Immature natural killer cell (primary cell): ENCODE results near the gene PASK. TPM values are rescaled to one million over a fixed set of nuclear protein-coding genes. Genes with fewer than 3 reads are reported as not detected.
"Not testable (repeated sequence)": the region's sequence is repeated elsewhere in the genome, so short reads cannot be mapped to it uniquely, and the experiment has no call there.

Source experiments
- DNase-seq, 3 donors: peaks; one replicate each; pipeline ENCODE4 v3.0.0; 2022; ENCODE audit warnings: mixed read lengths in 1 of 3
- H3K27ac Mint-ChIP-seq, 6 donors: one replicate each; pipeline ENCODE4 v1.8.0; 2020; ENCODE audit warnings: mixed read lengths in 6 of 6, mild to moderate bottlenecking in 5 of 6, inconsistent platforms in 4 of 6, moderate library complexity in 3 of 6
- H3K27me3 Mint-ChIP-seq, 3 donors: one replicate each; pipeline ENCODE4 v1.8.0; 2020 to 2021; ENCODE audit warnings: low read depth in 3 of 3, mild to moderate bottlenecking in 3 of 3, mixed read lengths in 3 of 3, moderate library complexity in 3 of 3, inconsistent platforms in 1 of 3
- H3K36me3 Mint-ChIP-seq, 3 donors: one replicate each; pipeline ENCODE4 v1.8.0; 2020; ENCODE audit warnings: mixed read lengths in 3 of 3, inconsistent platforms in 2 of 3, mild to moderate bottlenecking in 2 of 3
- H3K4me1 Mint-ChIP-seq, 2 donors: one replicate each; pipeline ENCODE4 v1.8.0; 2020; ENCODE audit warnings: inconsistent platforms in 2 of 2, mild to moderate bottlenecking in 2 of 2, mixed read lengths in 2 of 2, moderate library complexity in 1 of 2
- H3K4me3 Mint-ChIP-seq, 5 donors: one replicate each; pipeline ENCODE4 v1.8.0; 2020; ENCODE audit warnings: mild to moderate bottlenecking in 5 of 5, mixed read lengths in 5 of 5, inconsistent platforms in 3 of 5, moderate library complexity in 3 of 5
- H3K9me3 Mint-ChIP-seq, 6 donors: one replicate each; pipeline ENCODE4 v1.8.0; 2020; ENCODE audit warnings: mild to moderate bottlenecking in 6 of 6, mixed read lengths in 6 of 6, inconsistent platforms in 4 of 6, moderate library complexity in 3 of 6
- polyA plus RNA-seq, 3 donors: library from polyadenylated mRNA; unstranded; fragments of 300-500 nt; fragmentation: Illumina TruSeq; gene quantifications; one replicate each; pipeline ENCODE4 v1.2.3, GENCODE V29; 2021

Gene PASK
- polyA plus RNA-seq, 3 donors from 2014 or later, result 2.1 to 5.5 (median 4.9) TPM

DNA sequence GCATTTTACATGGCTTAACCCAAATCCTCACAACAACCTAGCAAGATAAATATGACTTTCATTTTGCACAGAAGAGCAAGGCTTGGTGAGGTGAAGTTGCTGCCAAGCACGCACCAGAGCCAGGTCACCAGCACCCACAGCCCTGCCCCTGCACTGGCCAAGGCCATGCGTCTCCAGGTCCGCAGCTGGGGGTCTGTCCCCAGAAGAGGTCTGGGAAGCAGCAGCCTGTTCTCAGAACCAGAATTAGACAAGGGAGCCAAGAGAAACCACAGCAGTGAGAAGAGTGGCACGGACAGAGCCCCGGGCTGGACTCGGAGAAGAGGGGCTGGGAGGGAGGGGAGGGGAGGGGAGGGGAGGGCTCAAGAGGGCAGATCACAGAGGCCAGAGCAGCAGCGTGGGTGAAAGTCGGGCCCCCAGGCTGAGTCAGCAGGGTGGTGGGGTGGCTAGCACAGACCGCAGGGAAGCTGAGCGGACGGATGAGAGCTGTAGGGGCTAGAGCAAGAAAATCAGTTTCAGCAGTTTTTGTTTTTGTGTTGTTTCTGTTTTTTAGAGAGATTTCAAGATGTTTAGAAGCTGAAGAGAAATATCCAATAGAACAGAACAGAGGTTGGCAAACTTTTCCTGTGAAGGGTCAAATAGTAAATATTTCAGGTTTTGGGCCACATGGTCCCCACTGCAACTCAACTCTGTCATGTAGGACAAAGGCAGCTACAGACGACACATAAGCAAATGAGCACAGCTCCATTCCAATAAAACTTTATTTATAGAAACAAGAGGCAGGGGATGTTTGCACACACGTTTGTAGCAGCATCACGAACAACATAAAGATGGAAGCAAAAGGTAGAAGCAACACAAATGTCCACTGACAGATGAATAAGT is 39.8 kb downstream of the PASK start:
- no peak for DNase-seq
- Mint-ChIP-seq H3K36me3 (peaks cover under 1 to 7% (median 6%) of the 10 kb centered on the region in 3 donors), H3K27me3 (no peaks in the 10 kb centered on the region), H3K4me3 (peak overlapping the region in 2 of 5 donors; percentile 58 to 72), H3K4me1 (peaks cover 5 to 9% of the 10 kb centered on the region in 2 donors), H3K27ac (peak overlapping the region in 4 of 6 donors; percentile 83 to 90 (median 86)), H3K9me3 (no peaks in the 10 kb centered on the region)

GRCh38 chr2:241108271-241109209 is 40.7 kb downstream of the PASK start:
- no peak for DNase-seq
- Mint-ChIP-seq H3K27ac (peak overlapping the region; percentile 59 to 90 (median 84)), H3K4me1 (peaks cover 5 to 9% of the 10 kb centered on the region in 2 donors), H3K27me3 (no peaks in the 10 kb centered on the region), H3K36me3 (peaks cover 0 to 7% (median 3%) of the 10 kb centered on the region in 3 donors), H3K4me3 (peak overlapping the region in 3 of 5 donors; percentile 45 to 72 (median 58)), H3K9me3 (no peaks in the 10 kb centered on the region)

DNA sequence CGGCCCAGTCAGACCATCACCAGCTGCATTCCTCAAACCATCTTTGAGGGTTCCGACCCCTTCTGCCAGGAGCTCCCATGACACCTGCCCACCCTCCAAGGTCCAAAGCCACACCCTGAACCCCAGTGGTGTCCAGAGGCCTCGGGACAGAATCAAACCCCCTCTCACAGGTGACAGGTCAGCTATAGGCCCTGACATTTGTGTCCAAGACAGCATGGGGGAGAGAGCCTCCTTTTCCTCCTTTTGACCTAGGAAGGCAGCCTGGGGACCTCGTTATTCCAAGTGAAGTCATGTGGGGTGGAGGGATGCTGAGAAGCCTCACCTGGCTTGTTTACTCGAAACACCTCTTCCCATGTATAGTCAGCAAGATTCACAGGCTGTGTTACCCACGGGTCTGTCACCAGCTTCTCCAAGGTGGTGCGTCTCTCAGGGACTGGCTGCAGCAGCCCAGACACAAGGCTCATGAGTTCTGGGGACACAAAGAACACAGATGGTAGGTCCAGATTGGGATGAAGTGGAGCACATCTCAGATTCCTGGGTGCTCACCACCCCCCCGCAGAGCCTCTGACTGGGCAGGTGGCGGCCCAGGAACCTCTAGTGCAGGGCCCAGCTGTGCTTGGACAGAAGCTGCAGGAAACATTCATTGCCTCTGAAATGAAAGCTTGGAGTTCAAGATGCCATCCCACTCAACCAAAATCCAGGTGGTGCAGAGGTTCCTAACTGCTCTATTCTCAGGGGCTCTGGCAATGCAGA is 42.1 kb downstream of the PASK start:
- Mint-ChIP-seq H3K27me3 (peaks cover 0 to 6% (median 4%) of the 10 kb centered on the region in 3 donors), H3K9me3 (no peaks in the 10 kb centered on the region), H3K36me3 (peaks cover 0 to 7% (median 3%) of the 10 kb centered on the region in 3 donors), H3K27ac (no peak overlapping the region), H3K4me1 (peaks cover 14 to 20% of the 10 kb centered on the region in 2 donors), H3K4me3 (no peak overlapping the region)
- DNase-seq, result no peak

DNA sequence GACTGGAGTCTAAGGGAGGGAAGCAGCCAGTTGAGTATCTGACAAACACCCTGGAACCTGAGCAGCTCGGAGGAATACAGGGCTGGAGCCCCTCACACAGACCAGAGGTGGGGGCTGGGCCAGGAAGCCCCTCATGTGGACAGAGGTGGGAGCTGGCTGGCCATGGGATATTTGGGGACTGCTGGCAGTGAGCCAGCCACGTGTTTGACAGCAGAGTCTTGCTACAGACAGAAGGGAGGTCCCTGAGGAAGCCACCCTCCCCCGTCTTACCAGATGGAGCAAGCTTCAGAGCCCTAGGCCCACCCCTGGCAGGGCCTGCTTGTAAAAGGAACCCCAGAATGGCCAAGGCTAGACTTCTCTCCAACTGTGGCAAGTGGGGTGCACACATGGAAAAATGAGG is 43.6 kb downstream of the PASK start:
- Mint-ChIP-seq H3K27me3 (peaks cover 0 to 12% (median 4%) of the 10 kb centered on the region in 3 donors), H3K4me3 (no peak overlapping the region), H3K27ac (no peak overlapping the region), H3K9me3 (no peaks in the 10 kb centered on the region), H3K4me1 (peaks cover 24 to 33% of the 10 kb centered on the region in 2 donors), H3K36me3 (peaks cover 0 to 3% (median 0%) of the 10 kb centered on the region in 3 donors)
- DNase-seq, result no peak

DNA sequence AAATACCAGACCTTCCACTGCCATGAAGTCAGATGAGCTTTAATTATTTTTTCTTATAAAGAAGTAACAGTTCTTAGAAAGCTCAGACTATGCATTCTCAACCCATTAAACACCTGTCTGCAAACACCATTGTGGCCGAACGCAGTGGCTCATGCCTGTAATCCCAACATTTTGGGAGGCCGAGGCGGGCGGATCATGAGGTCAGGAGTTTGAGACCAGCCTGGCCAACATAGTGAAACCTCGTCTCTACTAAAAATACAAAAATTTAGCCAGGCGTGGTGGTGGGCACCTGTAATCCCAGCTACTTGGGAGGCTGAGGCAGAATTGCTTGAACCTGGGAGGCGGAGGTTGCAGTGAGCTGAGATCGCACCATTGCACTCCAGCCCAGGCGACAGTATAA is 44.7 kb downstream of the PASK start:
- peaks cover 28 to 43% of the 10 kb centered on the region in 2 donors for H3K4me1 Mint-ChIP-seq
- H3K27ac Mint-ChIP-seq, H3K4me3 Mint-ChIP-seq, H3K9me3 Mint-ChIP-seq, H3K36me3 Mint-ChIP-seq, DNase-seq: not testable (repeated sequence)
- H3K27me3 Mint-ChIP-seq, result peaks cover 0 to 12% (median 4%) of the 10 kb centered on the region in 3 donors

DNA sequence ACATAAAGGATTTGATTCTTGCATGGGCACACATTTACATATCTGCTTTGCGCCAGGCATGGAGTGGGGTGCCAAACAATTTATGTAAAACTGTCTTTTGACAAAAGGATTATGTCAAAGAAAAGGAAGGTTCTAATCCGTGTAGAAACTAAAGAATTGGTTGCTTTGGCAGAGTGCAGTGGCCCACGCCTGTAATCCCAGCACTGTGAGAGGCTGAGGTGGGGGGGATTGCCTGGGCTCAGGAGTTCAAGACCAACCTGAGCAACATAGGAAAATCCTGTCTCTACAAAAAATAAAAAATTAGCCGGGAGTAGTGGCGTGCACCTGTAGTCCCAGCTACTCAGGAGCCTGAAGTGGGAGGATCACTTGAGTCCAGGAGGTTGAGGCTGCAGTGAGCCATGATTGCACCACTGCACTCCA is 46.1 kb downstream of the PASK start:
- Mint-ChIP-seq H3K4me3 (peak overlapping the region; percentile 93 to 98 (median 95)), H3K9me3 (no peaks in the 10 kb centered on the region), H3K4me1 (peaks cover 34 to 48% of the 10 kb centered on the region in 2 donors), H3K27me3 (peaks cover 0 to 12% (median 4%) of the 10 kb centered on the region in 3 donors), H3K27ac (peak overlapping the region; percentile 94 to 97 (median 95)), H3K36me3 (peaks cover 0 to 6% (median 0%) of the 10 kb centered on the region in 3 donors)
- DNase-seq, result no peak

- H3K4me3 Mint-ChIP-seq, result peak within 1 kb of the TSS; percentile 93 to 98 (median 95)
- H3K9me3 Mint-ChIP-seq, result no peaks in the 10 kb centered on the region
- peaks cover 37 to 57% of the 10 kb centered on the region in 2 donors for H3K4me1 Mint-ChIP-seq
- peaks cover 0 to 12% (median 4%) of the 10 kb centered on the region in 3 donors for H3K27me3 Mint-ChIP-seq
- DNase-seq, result peak; percentile 81 to 85 (median 84)
- H3K36me3 Mint-ChIP-seq, result peaks cover 0 to 10% (median 3%) of the 10 kb centered on the region in 3 donors
- H3K27ac Mint-ChIP-seq, result peak within 1 kb of the TSS; percentile 94 to 97 (median 95)
Measured at GRCh38 chr2:241102239-241102803, 47.0 kb downstream of the PASK start, which contains the start of gene MTERF4. Gene MTERF4, minus strand, starts transcription at chr2:241102287. Its CDS starts 14 bp downstream, at chr2:241102273.

GRCh38 chr2:241099246-241099645 is 50.0 kb downstream of the PASK start:
- no peak for DNase-seq
- peaks cover 0 to 26% (median 15%) of the 10 kb centered on the region in 3 donors for H3K36me3 Mint-ChIP-seq
- no peak overlapping the region for H3K4me3 Mint-ChIP-seq
- no peaks in the 10 kb centered on the region for H3K9me3 Mint-ChIP-seq
- peak overlapping the region in 2 of 6 donors; percentile 17 to 94 for H3K27ac Mint-ChIP-seq
- peaks cover 52 to 76% of the 10 kb centered on the region in 2 donors for H3K4me1 Mint-ChIP-seq
- peaks cover 0 to 12% (median 4%) of the 10 kb centered on the region in 3 donors for H3K27me3 Mint-ChIP-seq

DNA sequence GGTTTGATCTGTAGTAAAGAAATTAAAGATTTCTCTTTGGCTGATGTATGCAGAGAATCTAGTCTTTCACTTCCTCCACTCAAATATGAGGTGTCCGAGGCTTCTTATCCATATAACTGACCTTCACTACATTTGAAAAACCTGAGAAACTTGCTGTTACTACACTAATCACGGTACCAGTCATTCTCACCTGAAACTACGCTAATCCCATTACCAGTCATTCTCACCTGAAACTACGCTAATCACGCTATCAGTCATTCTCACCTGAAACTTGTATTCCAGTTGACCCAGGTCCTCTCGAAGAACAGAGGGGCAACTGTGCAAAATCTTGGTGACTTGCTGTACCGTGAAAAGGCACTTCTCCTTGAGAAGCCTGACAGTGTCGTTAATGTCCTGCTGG is 52.3 kb downstream of the PASK start:
- H3K4me3 Mint-ChIP-seq, result no peak overlapping the region
- H3K27ac Mint-ChIP-seq, result peak overlapping the region in 2 of 6 donors; percentile 5 to 41
- H3K4me1 Mint-ChIP-seq, result peaks cover 47 to 65% of the 10 kb centered on the region in 2 donors
- peaks cover 0 to 4% (median 3%) of the 10 kb centered on the region in 3 donors for H3K27me3 Mint-ChIP-seq
- DNase-seq, result no peak
- H3K9me3 Mint-ChIP-seq, result no peaks in the 10 kb centered on the region
- peaks cover 0 to 32% (median 15%) of the 10 kb centered on the region in 3 donors for H3K36me3 Mint-ChIP-seq

- Mint-ChIP-seq H3K9me3 (no peaks in the 10 kb centered on the region), H3K27me3 (peaks cover 0 to 3% (median 0%) of the 10 kb centered on the region in 3 donors), H3K4me1 (peaks cover 38 to 53% of the 10 kb centered on the region in 2 donors), H3K4me3 (no peak overlapping the region), H3K27ac (peak overlapping the region; percentile 9 to 68 (median 54)), H3K36me3 (peaks cover 3 to 40% (median 19%) of the 10 kb centered on the region in 3 donors)
- DNase-seq, result no peak
Measured at GRCh38 chr2:241095594-241096290, 53.5 kb downstream of the PASK start.

DNA sequence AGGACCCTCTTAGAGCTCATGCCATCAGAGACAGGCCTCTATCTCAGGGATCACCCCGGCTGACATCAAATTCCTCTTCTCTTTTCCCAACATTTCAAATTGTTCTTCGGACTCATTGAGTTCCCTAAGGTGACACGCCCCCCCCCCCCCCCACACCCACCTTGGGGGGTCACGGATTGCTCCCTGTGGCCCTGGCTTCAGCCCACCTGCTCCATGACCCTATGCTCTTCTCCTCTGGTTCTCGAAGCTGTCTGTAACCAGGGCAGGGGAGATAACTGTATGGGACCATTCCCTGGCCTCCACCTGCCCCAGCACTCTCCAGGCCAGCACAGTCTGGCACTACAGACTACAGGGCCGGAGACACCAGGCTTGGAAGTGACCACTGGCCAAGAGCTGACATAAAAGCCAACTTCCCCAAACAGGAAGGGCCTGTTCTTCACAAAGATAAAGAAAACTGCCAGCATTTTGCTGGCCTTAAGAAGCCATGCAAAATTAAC is 54.3 kb downstream of the PASK start:
- H3K36me3 Mint-ChIP-seq, result peaks cover 3 to 44% (median 19%) of the 10 kb centered on the region in 3 donors

DNA sequence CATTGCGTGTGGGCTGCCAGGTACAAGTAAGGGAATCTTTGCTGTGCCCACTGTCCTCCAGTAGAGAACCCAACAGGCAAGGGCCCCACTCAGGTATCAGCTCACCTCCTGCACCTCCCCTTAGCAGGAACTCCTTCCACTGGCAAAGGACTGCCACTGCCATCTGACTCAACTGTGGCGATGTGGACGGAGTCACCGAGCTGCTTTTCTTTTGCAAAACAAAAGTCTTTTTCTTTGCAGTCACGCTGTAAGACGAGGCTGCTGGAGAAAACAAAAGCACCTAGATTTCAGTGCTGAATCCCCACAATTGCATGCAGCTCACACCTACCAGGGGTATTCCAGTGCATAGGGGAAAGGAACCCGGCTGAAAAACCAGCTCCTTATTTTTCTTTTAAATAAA is 55.1 kb downstream of the PASK start:
- Mint-ChIP-seq H3K36me3 (peaks cover 3 to 46% (median 19%) of the 10 kb centered on the region in 3 donors), H3K27ac (no peak overlapping the region), H3K9me3 (no peaks in the 10 kb centered on the region), H3K4me3 (no peak overlapping the region), H3K27me3 (peaks cover 0 to 3% (median 0%) of the 10 kb centered on the region in 3 donors), H3K4me1 (peaks cover 29 to 38% of the 10 kb centered on the region in 2 donors)
- no peak for DNase-seq

More for the DNA sequence above, 54.3 kb downstream of the PASK start:
- Mint-ChIP-seq H3K9me3 (no peaks in the 10 kb centered on the region), H3K4me3 (no peak overlapping the region), H3K4me1 (peaks cover 37 to 46% of the 10 kb centered on the region in 2 donors), H3K27me3 (peaks cover 0 to 3% (median 0%) of the 10 kb centered on the region in 3 donors), H3K27ac (no peak overlapping the region)
- DNase-seq, result no peak
